GM10847 (cell line): ENCODE data around the gene STK17B.

Experiments
- POLR2A ChIP-seq: IDR thresholded peaks from 2 replicates; pipeline ENCODE4 v1.6.1; 2011; ENCODE audit not compliant: insufficient read length; ENCODE audit errors: extremely low read depth

The STK17B gene

DNA sequence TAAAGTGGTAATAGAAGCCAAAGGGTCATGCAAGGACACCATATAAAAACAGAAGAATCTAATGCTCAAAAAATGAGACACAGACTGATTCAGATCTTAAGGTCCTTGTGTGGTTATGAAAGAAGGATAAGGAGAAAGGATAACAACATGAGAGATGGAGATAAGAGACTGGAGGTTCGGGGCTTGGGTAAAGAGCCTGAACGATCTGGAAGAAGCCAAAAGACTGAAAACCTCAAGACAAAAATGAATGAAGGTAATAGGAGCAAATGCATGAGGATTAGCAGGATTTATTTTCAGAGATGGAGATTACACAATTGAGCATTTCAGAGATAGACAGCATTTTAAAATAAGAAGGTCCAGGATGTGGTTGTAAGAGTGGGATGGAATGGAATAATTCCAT, 26.1 kb downstream of the STK17B start:
- TF ChIP-seq POLR2A: no peak

DNA sequence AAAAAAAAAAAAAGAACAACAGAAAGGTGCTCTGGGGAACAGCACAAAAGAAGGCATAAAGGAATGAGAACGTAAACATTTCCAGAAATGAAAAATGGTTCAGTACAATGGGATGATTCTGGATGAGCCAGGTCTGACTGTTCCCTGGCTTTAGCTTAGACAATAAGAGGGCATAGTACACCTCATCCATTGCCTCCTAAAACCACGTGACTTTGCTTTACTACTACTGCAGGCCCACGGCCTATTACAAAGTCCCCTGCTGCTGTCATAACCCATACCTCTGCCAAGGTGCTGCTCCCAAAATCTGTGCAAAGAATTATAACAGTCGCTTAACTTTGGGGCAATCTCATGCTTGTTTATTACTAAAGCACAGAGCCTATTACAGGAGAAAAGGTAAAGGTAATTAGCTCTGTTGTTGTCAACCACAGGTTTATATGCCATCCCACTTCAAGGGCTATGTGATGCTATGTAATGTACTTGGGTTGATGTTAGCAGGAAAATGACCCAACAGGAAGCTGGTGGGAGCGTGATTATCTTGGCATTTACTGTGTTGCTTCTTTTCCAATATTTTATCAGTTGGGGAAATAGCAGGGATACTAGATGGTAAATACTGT, 26.8 kb downstream of the STK17B start:
- no peak for TF ChIP-seq POLR2A

DNA sequence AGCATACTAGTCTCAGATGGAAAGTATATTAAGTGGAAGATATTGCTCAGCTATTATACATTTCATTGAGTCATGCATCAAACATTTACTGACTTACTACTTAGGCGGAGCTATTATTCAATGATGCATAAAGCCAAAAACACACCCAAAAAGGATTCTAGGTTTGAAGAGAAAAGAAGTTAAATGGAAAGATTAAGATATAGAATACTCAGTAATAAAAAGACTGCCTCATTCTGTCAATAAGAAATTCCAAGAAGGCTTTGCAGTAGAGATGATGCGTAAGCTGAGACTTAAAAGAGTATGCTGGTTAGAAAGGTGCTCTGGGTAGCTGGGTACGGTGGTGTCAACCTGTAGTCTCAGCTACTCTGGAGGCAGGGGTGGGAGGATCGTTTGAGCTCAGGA, 27.6 kb downstream of the STK17B start:
- TF ChIP-seq POLR2A: no peak

DNA sequence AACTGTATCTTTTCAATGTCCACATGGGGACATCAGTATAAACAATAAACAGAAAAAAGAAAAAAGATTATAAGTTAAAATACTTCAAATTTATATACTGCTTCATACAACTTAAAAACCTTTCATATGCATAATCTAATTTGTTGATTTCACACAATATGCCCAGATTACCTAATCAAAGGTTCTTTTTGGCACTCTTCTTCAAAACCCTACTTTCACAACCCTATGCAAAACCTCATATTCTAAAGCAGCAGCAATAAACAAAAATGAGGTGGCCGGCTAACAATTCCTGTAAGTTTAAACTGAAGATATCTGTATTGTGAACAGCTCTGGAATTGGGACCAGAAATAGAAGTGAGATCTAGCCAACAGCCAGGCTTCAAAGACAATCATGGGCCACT, 28.6 kb downstream of the STK17B start:
- no peak for TF ChIP-seq POLR2A

DNA sequence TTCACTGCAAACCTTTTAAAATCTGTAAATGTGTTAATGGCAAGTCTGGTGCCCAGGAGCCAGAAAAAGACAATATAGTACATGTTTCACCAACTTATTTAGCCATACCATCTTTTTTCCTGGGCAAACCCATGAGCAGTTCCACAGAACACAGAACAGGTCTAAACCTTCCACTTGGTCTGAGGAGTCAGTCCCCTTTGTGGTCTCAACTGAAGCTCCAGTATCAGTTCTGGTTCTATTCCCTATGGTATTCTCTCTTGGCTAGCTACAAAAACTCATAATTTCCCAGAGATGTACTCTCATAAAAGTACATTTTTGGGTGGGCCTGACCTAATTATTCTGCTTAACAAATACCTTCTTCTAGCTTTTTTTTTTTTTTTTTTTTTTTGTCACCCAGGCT, 31.2 kb downstream of the STK17B start:
- TF ChIP-seq POLR2A: no peak

DNA sequence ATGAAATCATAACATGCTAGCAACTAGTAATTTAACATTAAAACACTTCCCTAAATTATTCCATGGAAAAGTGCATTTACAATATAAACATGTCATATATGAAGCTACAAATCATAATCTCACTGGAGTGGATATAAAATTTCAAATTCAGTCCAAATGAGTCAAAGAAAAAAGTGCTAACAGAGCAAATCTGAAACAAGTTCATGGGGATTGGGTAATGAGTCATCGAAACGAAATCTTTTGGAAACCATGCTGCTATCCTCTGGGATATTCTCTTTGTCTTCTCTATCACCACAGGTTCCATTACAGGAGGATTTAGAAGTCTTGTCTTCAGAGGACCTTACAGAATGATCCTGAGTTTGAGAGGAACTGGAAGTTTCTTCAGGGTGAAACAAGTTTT, 34.1 kb downstream of the STK17B start:
- no peak for TF ChIP-seq POLR2A

DNA sequence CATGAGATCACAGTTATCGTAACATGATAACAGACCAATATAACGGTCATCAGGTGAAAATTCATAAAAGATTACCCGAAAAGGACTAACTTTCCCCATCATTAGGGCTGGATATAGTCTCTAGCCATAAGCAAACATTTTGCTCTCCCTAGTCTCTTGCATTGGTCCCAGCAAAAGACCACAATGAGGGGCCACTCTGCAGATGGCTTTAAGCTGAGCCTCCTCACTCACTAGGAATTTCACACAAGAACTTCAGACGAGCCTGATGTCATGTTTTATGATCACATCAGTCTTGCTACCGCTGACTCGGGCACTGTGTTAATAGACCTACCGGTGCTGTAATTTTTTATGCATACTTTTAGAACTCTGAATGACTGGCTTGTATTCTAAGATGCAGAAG, 35.2 kb downstream of the STK17B start:
- TF ChIP-seq POLR2A: no peak

DNA sequence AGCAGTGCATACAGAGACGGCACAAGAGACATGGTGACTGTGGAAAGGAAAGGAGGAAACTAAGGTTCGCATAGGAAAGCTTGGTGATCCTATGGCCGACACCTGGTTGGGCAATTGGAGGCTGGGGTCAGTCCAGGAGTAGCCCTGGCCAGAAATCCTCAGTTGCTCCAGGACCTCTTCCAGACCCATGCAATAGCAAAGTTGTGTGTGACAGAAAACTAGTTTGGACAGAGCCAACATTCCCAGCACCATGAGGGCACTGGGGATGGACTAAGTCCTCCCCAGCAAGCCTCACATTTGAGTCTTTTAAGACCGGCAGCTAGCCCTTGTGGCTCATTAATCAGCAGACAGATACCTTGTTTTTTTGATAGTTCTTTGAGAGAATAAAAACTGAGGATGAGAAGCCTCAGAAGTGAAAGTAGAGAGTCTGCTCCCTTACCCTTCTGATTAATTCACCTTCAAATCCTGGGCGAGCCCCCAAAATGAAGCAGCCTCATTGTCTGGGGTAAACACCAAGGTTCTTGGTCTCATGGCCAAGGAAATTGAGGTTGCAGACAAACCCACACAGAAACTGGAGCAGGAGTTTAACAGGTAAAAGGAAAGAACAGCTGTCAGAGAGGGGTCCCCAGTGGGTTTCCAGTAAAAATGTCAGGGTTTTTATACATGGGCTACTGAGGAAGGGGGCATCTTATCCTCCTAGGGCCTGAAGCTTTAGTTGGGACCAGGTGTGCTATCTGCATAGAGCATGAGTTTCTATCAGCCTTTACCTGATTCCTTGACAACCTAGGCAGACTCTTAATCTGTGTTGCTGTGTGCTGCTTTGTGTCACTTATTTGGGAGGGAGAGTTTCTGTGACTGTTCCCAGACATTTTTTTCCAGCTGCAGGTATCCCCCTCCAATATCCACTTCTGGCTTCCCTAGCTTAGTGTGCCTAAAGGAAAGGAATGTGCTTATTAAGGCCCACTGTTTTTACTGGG, 39.1 kb downstream of the STK17B start:
- TF ChIP-seq POLR2A: no peak

DNA sequence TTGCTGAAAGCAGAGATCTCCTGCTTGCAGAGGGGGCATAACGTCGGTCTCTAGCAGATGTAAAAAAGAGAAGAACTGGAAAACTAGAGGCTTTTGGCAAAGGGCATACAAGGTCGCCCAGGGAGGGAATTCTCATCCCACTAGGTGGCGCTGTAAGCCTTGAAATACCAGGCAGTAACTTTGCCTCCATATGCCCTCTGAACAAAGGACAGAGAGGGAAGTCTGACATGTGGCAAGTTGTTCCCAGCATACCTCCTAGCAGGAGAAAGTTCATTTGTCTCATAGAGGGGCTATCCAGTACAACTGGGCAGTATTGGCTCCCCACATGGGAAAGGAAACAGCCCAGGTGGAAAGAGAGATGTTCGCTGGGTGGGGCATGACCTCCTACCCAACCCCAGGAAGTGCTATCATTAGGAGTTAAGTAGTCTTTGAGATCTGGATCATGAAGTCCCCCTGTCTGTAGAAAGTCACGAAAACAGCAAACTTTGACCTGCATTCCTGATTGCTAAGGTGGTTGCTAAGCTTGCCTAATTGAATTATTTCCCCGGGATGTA, 39.9 kb downstream of the STK17B start:
- TF ChIP-seq POLR2A: no peak

DNA sequence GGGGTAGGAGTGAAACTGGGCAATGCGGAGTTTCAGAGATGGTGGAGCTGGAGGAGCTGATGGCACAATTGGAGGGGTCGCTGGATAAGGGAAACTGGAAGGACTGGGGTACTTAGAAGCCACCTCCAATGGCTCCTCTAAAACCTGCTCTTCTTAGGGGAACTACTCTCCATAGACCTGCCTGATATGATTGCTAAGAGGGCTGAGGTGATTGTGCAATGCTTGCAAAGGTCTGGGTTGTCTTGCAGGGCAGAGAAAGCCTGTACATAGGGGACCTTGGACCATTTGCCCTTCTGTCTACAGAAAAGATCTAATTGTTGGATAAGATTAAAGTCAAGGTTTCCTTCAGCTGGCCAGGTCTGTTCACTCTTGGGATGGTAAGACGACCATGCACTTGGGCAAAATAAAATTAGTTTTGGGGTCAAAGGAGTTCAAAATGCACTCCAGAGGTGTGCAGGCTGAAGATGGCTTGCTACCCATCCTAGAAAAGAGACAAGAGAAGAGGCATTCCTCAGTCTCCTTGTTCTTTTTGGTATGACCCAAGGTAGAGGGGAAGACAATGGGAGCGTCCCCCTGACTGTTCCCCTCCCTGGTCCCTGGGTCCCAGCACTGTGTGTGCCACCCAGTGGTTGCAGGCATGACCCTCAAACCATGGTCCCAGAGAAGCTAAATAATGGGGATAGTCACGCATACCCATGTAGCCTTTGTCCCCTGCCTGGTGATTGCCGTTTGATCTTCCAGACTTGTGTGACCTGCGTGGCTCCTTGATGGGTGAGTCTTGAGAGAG, 41.1 kb downstream of the STK17B start:
- no peak for TF ChIP-seq POLR2A

DNA sequence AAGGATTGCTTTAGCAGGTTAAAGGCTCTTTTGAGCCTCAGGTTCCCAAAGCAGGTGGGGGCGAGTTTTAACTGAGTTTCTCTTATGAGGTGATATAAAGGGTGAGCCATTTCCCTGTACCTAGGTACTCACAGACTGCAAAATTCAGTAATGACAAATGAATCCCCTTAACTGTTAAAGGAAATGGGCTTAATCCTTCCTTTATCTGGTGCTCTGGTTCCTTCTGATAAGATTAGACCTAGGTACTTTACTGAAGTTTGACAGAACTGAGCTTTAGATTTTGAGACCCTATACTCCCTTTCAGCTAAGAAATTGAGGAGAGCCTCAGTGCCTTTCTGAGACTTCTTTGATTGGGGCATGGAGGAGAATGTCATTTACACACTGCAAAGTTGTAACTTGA, 42.6 kb downstream of the STK17B start:
- no peak for TF ChIP-seq POLR2A

DNA sequence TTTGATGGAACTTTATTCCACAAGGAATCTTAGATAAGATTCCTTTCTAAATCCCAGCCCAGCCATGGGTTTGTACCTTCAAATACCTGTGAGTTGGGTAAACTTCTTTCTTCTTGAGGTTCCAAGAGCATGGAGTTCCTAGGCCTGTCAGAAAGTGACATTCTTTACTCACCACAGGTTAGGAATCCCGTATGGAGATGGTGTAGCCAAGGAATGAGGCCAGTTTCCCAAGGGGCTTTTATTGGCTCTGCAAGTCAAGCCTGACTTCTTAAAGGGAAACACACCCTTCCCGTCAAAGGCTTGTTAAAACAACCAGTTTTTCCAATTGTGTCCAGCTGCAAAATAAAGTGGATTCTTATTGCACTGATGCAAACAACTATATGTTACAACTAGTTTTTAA, 45.8 kb downstream of the STK17B start:
- no peak for TF ChIP-seq POLR2A

DNA sequence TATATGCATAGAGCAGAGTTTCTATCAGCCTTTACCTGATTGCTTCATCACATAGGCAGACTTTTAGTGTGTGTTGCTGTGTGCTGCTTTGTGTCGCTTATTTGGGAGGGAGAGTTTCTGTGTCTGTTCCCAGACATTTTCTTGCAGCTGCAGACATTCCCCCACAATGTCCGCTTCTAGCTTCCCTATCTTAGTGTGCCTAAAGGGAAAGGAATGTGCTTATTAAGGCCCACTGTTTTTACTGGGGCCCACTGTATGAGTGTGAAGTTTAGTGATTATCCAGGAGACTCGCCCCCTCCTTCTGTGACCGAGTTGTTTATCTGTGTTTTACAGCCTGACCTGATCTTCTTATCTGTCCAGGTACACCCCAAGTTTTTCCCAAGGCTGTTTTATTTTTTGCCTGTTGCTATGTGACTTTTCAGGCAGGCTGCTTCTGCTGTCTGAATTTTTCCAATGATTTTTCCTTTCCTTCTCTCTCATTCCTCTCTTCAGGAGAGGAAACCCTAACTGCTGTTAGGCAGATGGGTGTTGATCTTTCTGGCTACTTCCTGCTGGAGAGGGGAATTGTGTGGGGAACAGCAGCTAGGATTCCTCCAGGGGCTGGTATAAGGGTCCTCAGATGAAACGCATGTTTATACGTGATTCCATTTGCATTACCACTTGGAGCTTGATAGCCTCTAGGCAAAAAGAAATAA, 47.6 kb downstream of the STK17B start:
- TF ChIP-seq POLR2A: no peak

DNA sequence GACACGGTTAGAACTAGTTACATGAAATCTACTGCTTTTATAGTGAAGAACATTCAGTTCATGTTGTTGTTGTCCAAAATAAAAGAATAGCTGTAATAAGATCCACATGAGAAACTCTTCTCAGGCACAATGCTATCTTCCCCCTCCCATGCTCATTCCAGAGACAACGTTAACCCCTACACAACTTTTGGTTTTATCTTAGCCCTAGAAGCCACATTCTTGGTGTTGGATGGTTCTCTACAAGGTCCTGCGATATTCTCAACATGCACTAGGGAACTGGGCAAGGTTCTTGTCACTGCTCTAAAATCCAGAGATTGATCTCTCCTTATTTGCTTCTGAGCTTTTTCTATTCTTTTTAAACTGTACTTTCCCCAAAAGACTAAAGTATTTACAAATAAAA, 51.5 kb downstream of the STK17B start:
- no peak for TF ChIP-seq POLR2A

DNA sequence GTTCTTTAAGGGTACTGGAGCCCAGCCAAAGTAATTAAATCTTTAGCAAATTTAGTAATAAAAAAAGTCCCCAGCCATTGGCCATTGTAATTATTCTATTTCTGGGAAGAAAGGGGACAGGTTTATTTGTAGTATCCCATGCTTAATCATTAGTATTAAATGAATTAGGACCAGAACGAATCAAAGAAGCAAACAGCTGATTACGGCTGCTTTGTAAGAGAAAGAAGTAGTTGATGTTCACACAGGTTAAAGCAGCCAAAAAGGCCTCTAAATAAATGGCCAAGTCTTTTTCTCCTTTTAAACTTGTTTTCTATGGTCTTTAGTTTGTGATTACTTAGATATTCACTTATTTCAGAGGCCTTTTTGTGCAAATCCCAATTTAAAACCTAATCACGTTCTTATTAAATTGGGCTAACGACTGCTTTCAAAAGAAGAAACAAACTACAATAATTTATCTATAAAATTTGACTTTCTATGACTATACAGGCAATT, 54.1 kb downstream of the STK17B start:
- TF ChIP-seq POLR2A: no peak
